ENCODE data around the gene CHRDL2. TPM values are rescaled to one million over a fixed set of nuclear protein-coding genes. Genes with fewer than 3 reads are reported as not detected.

The CHRDL2 gene
- total RNA-seq, 1 experiment from 2014 or later, result 2.5 TPM

DNA sequence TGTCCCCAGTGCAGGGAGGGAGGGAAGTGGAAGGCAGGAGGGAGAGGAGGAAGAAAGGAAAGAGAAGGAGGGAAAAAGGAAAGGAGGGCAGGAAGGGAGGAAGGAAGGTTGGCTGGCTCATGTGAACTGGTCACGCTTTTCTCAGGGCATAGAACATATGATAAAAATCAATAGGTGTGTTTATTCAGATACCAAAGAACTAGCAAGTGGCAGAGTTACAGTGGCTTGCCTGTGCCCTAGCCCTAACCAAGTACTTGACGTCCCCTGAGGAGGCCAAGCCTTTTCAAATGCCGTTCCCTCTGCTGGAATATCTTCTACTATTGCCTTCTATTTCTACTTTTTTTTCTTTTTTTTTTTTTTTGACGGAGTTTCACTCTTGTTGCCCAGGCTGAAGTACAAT is 33.5 kb downstream of the CHRDL2 start:
- BruUV-seq (replicated peaks), result no TSS peak
- Mint-ChIP-seq H3K4me3 (ENCODE audit: unreplicated experiment) (no peak overlapping the region), H3K27ac (ENCODE audit: unreplicated experiment) (no peak overlapping the region), H3K9me3 (ENCODE audit: unreplicated experiment) (no peaks in the 10 kb centered on the region), H3K27me3 (ENCODE audit: insufficient read depth, unreplicated experiment) (peaks cover 5% of the 10 kb centered on the region), H3K36me3 (ENCODE audit: insufficient read depth, unreplicated experiment) (no peaks in the 10 kb centered on the region), H3K4me1 (ENCODE audit: low read depth, unreplicated experiment) (no peaks in the 10 kb centered on the region)
- intact Hi-C loops (cut with micrococcal nuclease; ENCODE audit: unreplicated experiment), result no loop called here
- H3K36me3 ChIP-seq (ENCODE audit: control insufficient read depth, insufficient read depth, low read length), result no peaks in the 10 kb centered on the region
- no peak for DNase-seq
- H3K9me3 ChIP-seq, result no peaks in the 10 kb centered on the region
- H3K4me3 ChIP-seq (ENCODE audit: low read depth, low read length), result no peak overlapping the region
- ChIA-PET CTCF (interaction anchor here (0.7 to 1.6 kb wide), 3 partner anchors 29 to 172 kb away, joined by 3 to 4 read pairs (median 4); no protein-coding TSS in a partner anchor), POLR2A (no interaction called here)
- H3K27me3 ChIP-seq (replicated peaks; ENCODE audit: control insufficient read depth, insufficient read depth, low read length), result no peaks in the 10 kb centered on the region
- H3K4me1 ChIP-seq, result no peaks in the 10 kb centered on the region
- TF ChIP-seq CTCF (IDR thresholded peaks at IDR 0.05; ENCODE audit: insufficient read depth in 1 of 2, low read depth in 1 of 2, low read length in 1 of 2, severe bottlenecking in 1 of 2, unreplicated experiment in 1 of 2), result no peak

DNA sequence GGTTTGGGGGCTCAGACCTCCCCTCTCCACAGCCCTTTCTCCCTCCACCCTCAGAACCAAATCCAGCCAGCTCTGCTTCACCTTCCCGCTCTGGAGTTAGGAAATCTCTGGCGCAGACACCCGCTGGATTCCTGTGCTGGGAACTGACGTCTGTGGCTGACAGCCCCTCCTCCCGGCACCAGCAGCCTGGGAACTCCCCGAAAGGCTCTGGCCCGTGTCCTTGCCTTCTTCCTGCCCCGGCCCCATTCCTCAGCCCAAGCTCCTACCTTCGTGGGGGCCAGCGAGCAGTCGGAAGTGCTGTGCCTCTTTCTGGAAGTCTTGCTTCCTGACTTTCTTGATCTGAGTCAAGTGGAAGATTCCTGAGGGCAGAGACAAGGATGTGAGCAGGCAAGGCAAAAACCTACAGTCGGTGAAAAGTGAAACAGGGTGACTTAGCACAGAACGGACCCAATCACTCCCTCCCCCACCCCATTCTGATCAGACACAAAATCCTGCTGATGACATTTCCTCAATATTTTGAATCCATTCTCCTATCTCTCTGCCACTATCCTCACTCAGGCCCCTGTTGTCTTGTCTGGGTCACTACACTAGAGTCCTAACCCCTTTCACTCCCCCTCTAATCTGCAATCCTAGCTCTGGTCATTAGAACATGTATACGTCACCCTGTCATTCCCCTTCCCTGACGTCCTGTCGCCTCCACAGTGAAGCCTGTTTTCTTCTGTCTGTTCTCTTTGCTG is 34.1 kb downstream of the CHRDL2 start:
- H3K27ac Mint-ChIP-seq (ENCODE audit: unreplicated experiment), result no peak overlapping the region
- CTCF ChIA-PET, result interaction anchor here (1.6 kb wide), 1 partner anchor 173 kb away, joined by 4 read pairs; no protein-coding TSS in a partner anchor
- peak in 1 of 2 experiments; percentile 18 for DNase-seq
- intact Hi-C loops (cut with micrococcal nuclease; ENCODE audit: unreplicated experiment), result no loop called here
- no peak for TF ChIP-seq CTCF (IDR thresholded peaks at IDR 0.05; ENCODE audit: insufficient read depth in 1 of 2, low read depth in 1 of 2, low read length in 1 of 2, severe bottlenecking in 1 of 2, unreplicated experiment in 1 of 2)
- no peak overlapping the region for H3K4me3 Mint-ChIP-seq (ENCODE audit: unreplicated experiment)
- H3K27me3 Mint-ChIP-seq (ENCODE audit: insufficient read depth, unreplicated experiment), result peaks cover 5% of the 10 kb centered on the region
- no peaks in the 10 kb centered on the region for H3K4me1 ChIP-seq
- BruUV-seq (replicated peaks), result no TSS peak
- POLR2A ChIA-PET, result no interaction called here
- no peaks in the 10 kb centered on the region for H3K9me3 Mint-ChIP-seq (ENCODE audit: unreplicated experiment)
- no peaks in the 10 kb centered on the region for H3K36me3 Mint-ChIP-seq (ENCODE audit: insufficient read depth, unreplicated experiment)
- H3K4me3 ChIP-seq (ENCODE audit: low read depth, low read length), result no peak overlapping the region
- H3K9me3 ChIP-seq, result no peaks in the 10 kb centered on the region
- no peaks in the 10 kb centered on the region for H3K4me1 Mint-ChIP-seq (ENCODE audit: low read depth, unreplicated experiment)
- H3K36me3 ChIP-seq (ENCODE audit: control insufficient read depth, insufficient read depth, low read length), result no peaks in the 10 kb centered on the region
- no peaks in the 10 kb centered on the region for H3K27me3 ChIP-seq (replicated peaks; ENCODE audit: control insufficient read depth, insufficient read depth, low read length)

DNA sequence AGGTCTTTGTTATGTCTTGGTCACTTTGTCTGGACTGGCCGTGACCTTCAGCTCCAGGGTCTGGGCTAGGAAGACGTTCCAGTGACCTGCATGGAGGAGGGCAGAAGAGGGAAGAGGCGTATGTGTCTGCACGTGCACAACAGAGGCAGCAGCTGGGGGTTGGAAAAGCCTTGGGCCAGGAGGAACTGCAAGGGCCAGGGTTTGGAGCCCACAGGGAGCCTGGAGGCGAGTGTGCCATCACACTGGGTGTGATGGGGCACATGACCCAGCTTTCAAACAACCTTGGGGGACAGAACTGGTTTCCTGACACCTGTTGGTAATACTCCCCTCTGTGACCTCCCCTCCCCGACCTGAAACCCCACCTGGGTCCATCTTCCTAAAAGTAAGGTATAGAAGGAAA is 34.7 kb downstream of the CHRDL2 start:
- no peak for TF ChIP-seq CTCF (IDR thresholded peaks at IDR 0.05; ENCODE audit: insufficient read depth in 1 of 2, low read depth in 1 of 2, low read length in 1 of 2, severe bottlenecking in 1 of 2, unreplicated experiment in 1 of 2)
- H3K36me3 Mint-ChIP-seq (ENCODE audit: insufficient read depth, unreplicated experiment), result no peaks in the 10 kb centered on the region
- Histone ChIP-seq H3K9me3 (no peaks in the 10 kb centered on the region), H3K4me1 (no peaks in the 10 kb centered on the region), H3K4me3 (ENCODE audit: low read depth, low read length) (no peak overlapping the region), H3K27me3 (replicated peaks; ENCODE audit: control insufficient read depth, insufficient read depth, low read length) (no peaks in the 10 kb centered on the region), H3K36me3 (ENCODE audit: control insufficient read depth, insufficient read depth, low read length) (no peaks in the 10 kb centered on the region)
- peaks cover 5% of the 10 kb centered on the region for H3K27me3 Mint-ChIP-seq (ENCODE audit: insufficient read depth, unreplicated experiment)
- no peak for DNase-seq
- no peak overlapping the region for H3K27ac Mint-ChIP-seq (ENCODE audit: unreplicated experiment)
- H3K4me1 Mint-ChIP-seq (ENCODE audit: low read depth, unreplicated experiment), result no peaks in the 10 kb centered on the region
- H3K9me3 Mint-ChIP-seq (ENCODE audit: unreplicated experiment), result no peaks in the 10 kb centered on the region
- intact Hi-C loops (cut with micrococcal nuclease; ENCODE audit: unreplicated experiment), result no loop called here
- no peak overlapping the region for H3K4me3 Mint-ChIP-seq (ENCODE audit: unreplicated experiment)
- ChIA-PET CTCF (interaction anchor here (0.6 kb wide), 1 partner anchor 87 kb away, joined by 3 read pairs; no protein-coding TSS in a partner anchor), POLR2A (no interaction called here)
- BruUV-seq (replicated peaks), result no TSS peak
